Stimulated activated CD8-positive, alpha-beta memory T cell treated with anti-CD3 and anti-CD28 coated beads, Interleukin-4, amount 100 ng/mL, for 24 hours (primary cell): ENCODE results near the gene CEP112.
"Not testable (repeated sequence)": the region's sequence is repeated elsewhere in the genome, so short reads cannot be mapped to it uniquely, and the experiment has no call there.

ENCODE experiments used
- DNase-seq: peaks from one replicate; pipeline ENCODE4 v3.0.0-alpha.2; 2020; ENCODE audit warnings: low read depth

Gene CEP112

DNA sequence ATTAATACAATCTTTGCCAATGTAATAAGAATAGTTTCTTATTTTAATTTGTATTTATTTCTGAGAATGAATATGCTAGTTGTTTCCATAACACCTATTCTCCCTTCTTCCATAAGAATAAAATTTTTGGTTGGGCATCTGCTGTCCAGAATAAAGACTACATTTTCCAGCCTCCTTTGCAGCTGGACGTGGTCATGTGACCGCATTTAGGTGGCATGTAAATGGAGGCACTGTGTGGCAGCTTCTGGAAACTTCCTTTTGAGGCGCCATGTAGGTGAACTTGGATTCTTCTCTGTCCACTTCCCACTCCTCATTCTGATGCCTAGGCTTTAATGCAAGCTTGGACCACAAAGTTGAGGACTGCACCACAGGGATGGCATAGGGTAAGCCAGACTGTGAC is 415.0 kb downstream of the CEP112 start:
- DNase-seq = no peak

GRCh38 chr17:65774787-65775186 is 417.1 kb downstream of the CEP112 start:
- no peak for DNase-seq

DNA sequence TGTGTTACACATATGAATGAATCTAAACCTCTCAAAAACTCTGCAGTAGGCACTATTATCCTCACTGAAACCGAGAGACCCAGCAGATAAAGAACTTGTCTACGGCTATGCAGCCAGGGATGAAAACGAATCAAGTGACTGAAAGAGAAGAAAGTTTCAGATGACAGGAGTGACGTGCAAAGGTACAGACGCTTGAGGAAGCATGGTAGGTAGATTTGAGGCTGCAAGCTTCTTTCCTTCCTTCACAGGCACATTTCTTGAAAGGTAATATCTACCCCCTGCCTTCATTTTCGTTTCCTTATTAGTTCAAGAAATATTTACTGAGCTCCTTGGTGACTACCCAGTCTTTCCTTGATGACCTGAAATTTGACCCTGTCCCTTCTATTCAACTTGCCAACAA is 418.9 kb downstream of the CEP112 start:
- no peak for DNase-seq

DNA sequence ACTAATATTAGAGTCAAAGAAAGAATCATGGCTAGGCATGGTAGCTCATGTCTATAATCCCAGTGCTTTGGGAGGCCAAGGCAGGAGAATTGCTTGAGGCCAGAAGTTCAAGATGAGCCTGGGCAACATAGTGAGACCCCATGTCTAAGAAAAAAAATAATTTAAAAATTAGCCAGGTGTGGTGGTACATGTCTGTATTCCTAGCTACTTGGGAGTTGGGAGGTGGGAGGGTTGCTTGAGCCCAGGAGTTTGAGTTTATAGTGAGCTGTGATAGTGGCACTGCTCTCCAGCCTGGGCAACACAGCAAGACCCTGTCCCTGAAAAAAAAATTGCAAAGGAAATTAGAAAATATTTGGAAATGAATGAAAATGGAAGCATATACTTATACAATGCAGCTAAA is 420.2 kb downstream of the CEP112 start:
- DNase-seq = no peak

- no peak for DNase-seq
These were observed 428.1 kb downstream of the CEP112 start for GRCh38 chr17:65763786-65764185.

DNA sequence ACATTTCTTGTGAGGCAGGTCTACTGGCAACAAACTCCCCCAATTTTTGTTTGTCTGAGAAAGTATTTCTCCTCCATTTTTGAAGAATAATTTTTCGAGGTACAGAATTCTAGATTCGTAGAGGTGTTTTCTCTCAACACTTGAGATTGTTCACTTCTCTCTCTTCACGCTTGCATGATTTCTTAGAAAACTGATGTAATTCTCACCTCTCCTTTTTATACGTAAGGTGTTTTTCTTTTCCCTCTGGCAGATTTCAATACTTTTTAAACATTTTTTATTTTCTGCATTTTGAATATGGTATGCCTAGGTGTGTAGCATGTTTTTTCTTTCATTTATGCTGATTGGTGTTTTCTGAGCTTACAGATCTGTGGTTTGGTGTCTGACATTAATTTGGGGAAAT is 429.0 kb downstream of the CEP112 start:
- DNase-seq = no peak

DNA sequence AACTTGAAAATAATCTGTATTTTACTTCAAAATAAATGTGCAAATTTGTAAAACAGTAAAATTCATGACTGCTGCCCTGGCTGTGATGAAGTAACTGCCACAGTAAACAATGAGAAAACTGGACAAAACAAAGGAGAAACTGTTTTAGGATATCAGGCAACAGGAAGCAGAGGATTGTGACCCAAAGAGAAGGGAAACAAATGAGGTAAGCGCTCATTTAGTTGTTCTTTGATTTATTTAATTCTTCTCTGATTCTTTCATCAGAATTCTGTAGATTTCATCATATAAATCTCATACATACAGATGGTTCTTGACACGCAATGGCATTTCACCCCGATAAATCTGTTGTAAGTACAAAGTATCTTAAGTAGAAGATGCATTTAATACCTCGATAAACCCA is 432.4 kb downstream of the CEP112 start:
- DNase-seq = no peak

DNA sequence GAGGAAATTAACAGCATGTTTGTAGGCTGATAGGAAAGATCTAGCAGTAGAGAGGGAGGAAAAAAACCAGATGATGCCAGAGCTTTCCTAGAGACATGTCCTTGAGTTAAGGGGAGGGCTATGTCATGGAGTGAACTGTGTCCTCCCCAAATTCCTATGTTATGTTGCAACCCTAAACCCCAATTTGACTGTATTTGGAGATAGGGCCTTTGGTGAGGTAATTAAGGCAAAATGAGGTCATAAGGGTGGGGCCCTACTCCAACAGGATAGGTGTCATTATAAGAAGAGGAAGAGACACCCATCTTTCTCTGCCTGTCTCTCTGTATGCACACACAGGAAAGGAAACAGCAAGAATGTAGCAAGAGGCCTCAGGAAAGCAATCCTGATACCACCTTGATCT is 435.2 kb downstream of the CEP112 start:
- no peak for DNase-seq

- no peak for DNase-seq
These were observed 436.1 kb downstream of the CEP112 start for GRCh38 chr17:65755799-65756198.

- DNase-seq = no peak
These were observed 437.3 kb downstream of the CEP112 start for GRCh38 chr17:65754630-65755029.

DNA sequence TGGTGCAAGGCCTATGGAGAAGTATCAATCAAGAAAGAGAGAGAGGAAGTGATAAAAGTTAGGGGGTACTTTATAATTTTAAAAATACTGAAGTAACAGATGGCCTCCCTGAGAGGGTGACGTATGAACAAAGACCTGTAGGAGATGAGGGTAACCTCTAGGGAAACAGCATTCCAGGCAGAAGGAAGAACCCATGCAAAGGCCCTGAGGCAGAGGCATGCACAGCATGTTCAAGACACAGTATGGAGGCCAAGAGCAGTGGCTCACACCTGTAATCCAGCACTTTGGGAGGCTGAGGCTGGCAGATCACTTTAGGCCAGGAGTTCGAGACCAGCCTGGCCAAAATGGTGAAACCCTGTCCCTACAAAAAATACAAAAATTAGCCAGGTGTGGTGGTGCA is 437.9 kb downstream of the CEP112 start:
- DNase-seq = no peak

GRCh38 chr17:65753348-65753747 is 438.6 kb downstream of the CEP112 start:
- DNase-seq = no peak

DNA sequence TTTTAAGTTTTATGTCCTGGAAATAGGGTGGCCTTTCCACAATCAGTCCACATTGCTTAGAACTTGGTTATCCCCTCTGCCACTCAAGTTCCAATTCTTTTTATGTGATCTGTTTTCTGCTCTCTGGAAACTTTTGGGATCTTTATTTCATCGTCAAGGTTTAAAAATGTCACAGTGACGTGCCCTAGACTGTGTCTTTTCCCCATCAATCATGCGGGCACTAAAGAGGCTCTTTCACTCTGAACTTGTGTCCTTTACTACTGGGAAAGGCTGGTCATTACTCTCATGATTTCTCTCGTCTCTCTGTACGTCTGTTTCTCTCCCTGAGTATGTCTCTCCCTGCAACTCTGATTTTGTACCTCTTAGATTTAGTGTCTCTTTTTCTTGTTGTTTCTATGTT is 440.7 kb downstream of the CEP112 start:
- no peak for DNase-seq

DNA sequence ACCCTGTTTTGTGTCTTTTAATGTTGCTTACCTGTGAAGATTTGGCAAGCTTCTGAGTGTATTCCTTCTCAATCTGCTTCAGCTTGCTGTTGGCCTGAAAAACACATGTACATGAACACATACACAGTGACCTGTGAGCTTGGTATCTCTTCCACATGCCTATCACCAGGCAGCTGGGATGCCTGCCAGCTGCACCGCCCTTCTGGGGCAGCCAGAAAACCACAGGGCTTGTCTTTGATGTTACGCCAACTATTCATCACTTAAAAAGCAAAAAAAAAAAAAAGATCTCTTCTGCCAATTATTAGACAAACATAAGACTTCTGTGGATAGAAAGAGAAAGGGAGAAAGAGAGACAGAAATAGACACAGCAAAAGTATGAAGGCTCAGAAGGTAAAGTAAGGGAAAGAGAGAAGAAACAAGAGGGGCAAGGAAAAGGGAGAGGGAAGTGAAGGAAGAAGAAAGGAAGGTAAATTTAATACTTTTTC is 441.3 kb downstream of the CEP112 start:
- no peak for DNase-seq

GRCh38 chr17:65750166-65750565 is 441.8 kb downstream of the CEP112 start:
- no peak for DNase-seq

GRCh38 chr17:65749479-65749878 is 442.5 kb downstream of the CEP112 start:
- DNase-seq = no peak

DNA sequence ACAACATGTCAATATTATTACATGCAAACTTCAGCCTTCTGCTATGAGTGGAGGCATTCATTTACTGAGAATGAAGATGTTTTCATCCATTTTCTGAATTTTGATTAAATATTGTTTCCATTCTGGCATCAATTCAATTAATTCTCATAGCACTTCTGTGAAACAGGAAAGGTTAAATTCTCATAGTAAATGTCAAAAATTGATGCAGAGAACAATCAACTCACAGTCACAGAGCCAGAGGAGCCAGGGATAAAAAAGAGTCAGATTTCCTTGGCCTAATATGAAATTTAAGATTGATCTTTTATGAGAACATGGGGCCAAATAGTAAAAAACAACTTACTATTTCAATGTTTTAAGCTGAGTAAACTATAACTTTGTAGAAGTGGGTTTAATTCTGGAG is 446.7 kb downstream of the CEP112 start:
- DNase-seq = no peak

GRCh38 chr17:65743308-65743655 is 448.7 kb downstream of the CEP112 start:
- DNase-seq = no peak

- no peak for DNase-seq
These were observed 449.3 kb downstream of the CEP112 start for GRCh38 chr17:65742403-65743307.

- DNase-seq = no peak
These were observed 450.2 kb downstream of the CEP112 start for GRCh38 chr17:65741710-65742109.

- no peak for DNase-seq
These were observed 452.9 kb downstream of the CEP112 start for GRCh38 chr17:65739034-65739433.

GRCh38 chr17:65737451-65737850 is 454.5 kb downstream of the CEP112 start:
- DNase-seq = no peak

DNA sequence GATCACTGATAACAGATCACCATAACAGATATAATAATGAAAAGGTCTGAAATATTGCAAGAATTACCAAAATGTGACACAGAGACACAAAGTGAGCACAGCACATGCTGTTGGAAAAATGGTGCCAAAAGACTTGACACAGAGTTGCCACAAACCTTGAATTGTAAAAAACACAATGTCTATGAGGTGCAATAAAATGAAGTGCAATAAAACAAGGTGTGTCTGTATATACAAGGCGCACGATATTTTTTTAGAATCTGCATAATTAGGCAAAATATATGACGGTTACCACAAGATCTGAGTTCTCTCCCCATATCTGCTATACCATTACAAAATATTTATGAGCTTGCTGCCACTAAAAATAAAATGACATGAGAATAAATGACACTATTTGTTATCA is 458.6 kb downstream of the CEP112 start:
- DNase-seq = no peak

- not testable (repeated sequence) for DNase-seq
These were observed 459.3 kb downstream of the CEP112 start for GRCh38 chr17:65732667-65733066.
